Endothelial cell of umbilical vein (primary cell): ENCODE data around the gene HAP1. TPM values are rescaled to one million over a fixed set of nuclear protein-coding genes. Genes with fewer than 3 reads are reported as not detected.

ENCODE experiments used
- BruUV-seq: library from RNA; stranded (reverse); fragments of 400-500 nt; replicated peaks from 2 replicates; lab custom pipeline; 2021; lab: Mats Ljungman, UMichigan
- CTCF ChIA-PET: fragments of 300-600, 350-600 bp; sonication (Branson Sonifier 250); formaldehyde crosslinking; loops from one replicate; lab custom pipeline; 2021; ENCODE audit warnings: antibody characterized with exemption, inconsistent platforms; lab: Charles Lee
- POLR2A ChIA-PET: fragments of 300-600, 350-600 bp; sonication (Branson Sonifier 250); formaldehyde crosslinking; loops from one replicate; lab custom pipeline; 2021; ENCODE audit warnings: antibody characterized with exemption, inconsistent platforms; lab: Charles Lee
- DNase-seq: peaks from one replicate; pipeline ENCODE4 v3.0.0-alpha.2; 2011; ENCODE audit warnings: low read depth, low spot score
- FAIRE-seq: peaks from 2 replicates; lab custom pipeline; 2011; peaks lifted over from hg19 to GRCh38; lab: Jason Lieb, UNC
- H2AFZ ChIP-seq: 2 replicates; pipeline ENCODE4 v1.6.0; 2012; ENCODE audit warnings: low read depth, low read length, control low read depth, inconsistent platforms
- H3K27ac ChIP-seq: 2 replicates; pipeline ENCODE4 v1.5.1; 2011; ENCODE audit warnings: low read depth, mild to moderate bottlenecking, control low read depth, low read length, moderate library complexity; ENCODE audit not compliant: insufficient read depth
- H3K27me3 ChIP-seq, 2 experiments: 2 replicates each; pipeline versions ENCODE4 v1.6.0 to v1.6.1; 2011; ENCODE audit warnings: low read length in 2 of 2, mixed read lengths in 1 of 2; ENCODE audit not compliant: control insufficient read depth in 2 of 2, insufficient read depth in 2 of 2
- H3K36me3 ChIP-seq, 2 experiments: 2 replicates in 1 of 2; 3 replicates in 1 of 2; pipeline ENCODE4 v1.5.1; 2011; ENCODE audit warnings: low read length in 2 of 2, mild to moderate bottlenecking in 1 of 2, moderate library complexity in 1 of 2; ENCODE audit not compliant: control insufficient read depth in 2 of 2, insufficient read depth in 2 of 2; ENCODE audit errors: extremely low read depth in 1 of 2
- H3K4me1 ChIP-seq: 3 replicates; pipeline ENCODE4 v1.5.1; 2011; ENCODE audit warnings: mild to moderate bottlenecking, low read length; ENCODE audit not compliant: control insufficient read depth, insufficient read depth; ENCODE audit errors: extremely low read depth
- H3K4me2 ChIP-seq: 2 replicates; pipeline ENCODE4 v1.6.1; 2011; ENCODE audit warnings: low read length, control low read depth, mixed read lengths; ENCODE audit not compliant: insufficient read depth
- H3K4me3 ChIP-seq, 3 experiments: fragments of 200-600 bp in 1 of 3; sonication (generic), shearing (Covaris generic) in 1 of 3; replicated peaks in 1 of 3; 2 replicates each; pipeline ENCODE4 v1.5.1; 2011 to 2016; ENCODE audit warnings: control low read depth in 3 of 3, low read length in 3 of 3, mild to moderate bottlenecking in 2 of 3, inconsistent platforms in 1 of 3, low read depth in 1 of 3, moderate library complexity in 1 of 3; ENCODE audit not compliant: insufficient read depth in 1 of 3
- H3K79me2 ChIP-seq: 2 replicates; pipeline ENCODE4 v1.6.0; 2012; ENCODE audit warnings: low read length, inconsistent platforms; ENCODE audit not compliant: control insufficient read depth, insufficient read depth
- H3K9ac ChIP-seq: replicated peaks from 2 replicates; pipeline ENCODE3; 2011; ENCODE audit warnings: low read length, control low read depth; ENCODE audit not compliant: insufficient read depth; ENCODE audit errors: extremely low read depth
- H3K9me1 ChIP-seq: replicated peaks from 3 replicates; pipeline ENCODE4 v1.6.0; 2011; ENCODE audit warnings: mild to moderate bottlenecking, low read length; ENCODE audit not compliant: control insufficient read depth, insufficient read depth; ENCODE audit errors: extremely low read depth
- H3K9me3 ChIP-seq: replicated peaks from 2 replicates; pipeline ENCODE4 v1.5.1; 2012; ENCODE audit warnings: low read length, inconsistent platforms; ENCODE audit not compliant: control insufficient read depth, insufficient read depth
- H4K20me1 ChIP-seq: replicated peaks from 2 replicates; pipeline ENCODE3; 2011; ENCODE audit warnings: mild to moderate bottlenecking, low read length; ENCODE audit not compliant: control insufficient read depth, insufficient read depth; ENCODE audit errors: extremely low read depth
- CTCF ChIP-seq, 2 donors: IDR thresholded peaks; 1 replicate in 1 of 2; 2 replicates in 1 of 2; pipeline ENCODE4 v1.5.1; 2011; ENCODE audit warnings: low read length in 2 of 2, mild to moderate bottlenecking in 2 of 2, moderate library complexity in 2 of 2, control low read depth in 1 of 2, inconsistent platforms in 1 of 2, low read depth in 1 of 2; ENCODE audit not compliant: insufficient read depth in 1 of 2; ENCODE audit errors: extremely low read depth in 1 of 2
- EZH2 ChIP-seq: IDR thresholded peaks from 2 replicates; pipeline ENCODE4 v1.6.1; 2012; ENCODE audit warnings: borderline replicate concordance, low read depth, mild to moderate bottlenecking, moderate library complexity, low read length, inconsistent platforms; ENCODE audit not compliant: severe bottlenecking
- FOS ChIP-seq: IDR thresholded peaks from 2 replicates; pipeline ENCODE4 v1.6.1; 2011; ENCODE audit warnings: mild to moderate bottlenecking, low read length, moderate library complexity, borderline replicate concordance; ENCODE audit not compliant: insufficient read depth
- GATA2 ChIP-seq: IDR thresholded peaks from 2 replicates; pipeline ENCODE4 v1.7.0; 2011; ENCODE audit warnings: low read depth, mild to moderate bottlenecking, moderate library complexity, mixed read lengths, low read length; ENCODE audit not compliant: insufficient read length, insufficient read depth
- JUN ChIP-seq: IDR thresholded peaks from 2 replicates; pipeline ENCODE4 v1.6.1; 2011; ENCODE audit warnings: borderline replicate concordance, low read depth; ENCODE audit not compliant: insufficient read length, insufficient read depth
- MAX ChIP-seq: IDR thresholded peaks from 2 replicates; pipeline ENCODE4 v1.6.1; 2011; ENCODE audit not compliant: insufficient read depth, insufficient read length
- MYC ChIP-seq: IDR thresholded peaks from one replicate; pipeline ENCODE4 v1.6.1; 2011; ENCODE audit warnings: mild to moderate bottlenecking, low read depth, low read length
- POLR2A ChIP-seq: IDR thresholded peaks from 2 replicates; pipeline ENCODE4 v1.6.1; 2012; ENCODE audit warnings: low read depth, mild to moderate bottlenecking, control low read depth, low read length
- POLR2AphosphoS5 ChIP-seq: IDR thresholded peaks from 2 replicates; pipeline ENCODE4 v1.6.1; 2012; ENCODE audit warnings: low read depth, mild to moderate bottlenecking, control low read depth, low read length, moderate library complexity; ENCODE audit not compliant: insufficient read depth
- dilution Hi-C: fragments of 300-500 bp; cut with MboI; formaldehyde crosslinking; loops from one replicate; pipeline ENCODE4 v1.15.0; 2019; ENCODE audit warnings: low sequenced_read_pairs; ENCODE audit not compliant: extremely low pct_ligation_motif_present
- intact Hi-C: fragments of 100-400 bp; cut with micrococcal nuclease; formaldehyde crosslinking; loops from one replicate; pipeline ENCODE4 v1.10.0; 2022
- polyA plus RNA-seq, 4 experiments: library from polyadenylated mRNA; depleted of rRNA in 3 of 4; stranded (reverse) in 3 of 4; unstranded in 1 of 4; fragments of >200 nt; gene quantifications; 2 replicates each; pipeline versions ENCODE4 v1.2.1 to v1.2.3, GENCODE V29; 2011 to 2012; ENCODE audit warnings: missing spikeins in 1 of 4
- total RNA-seq: library from RNA; stranded (reverse); gene quantifications from 2 replicates; pipeline ENCODE4 v1.2.3, GENCODE V29; 2021

The HAP1 gene
- total and polyA plus RNA-seq, 2 donors (not counting 3 experiments of a cell fraction or from before 2014, with no cell fraction given) = 0.07 to 0.24 TPM

GRCh38 chr17:41736983-41737679 is 2.7 kb upstream of the HAP1 start:
- intact Hi-C loops (loop anchor here (5.0 kb wide), 1 partner anchor 150 kb away; no protein-coding TSS in a partner anchor), dilution Hi-C loops (no loop called here)
- no TSS peak for BruUV-seq
- FAIRE-seq (no peak), DNase-seq (no peak)
- CTCF ChIA-PET = interaction anchor here (0.5 to 4.6 kb wide), 20 partner anchors 8 to 162 kb away, joined by 3 to 50 read pairs (median 4); partner anchors contain the start of genes FKBP10, JUP, KLHL11 and P3H4
- Histone ChIP-seq H3K27ac (no peak overlapping the region), H2AFZ (no peak overlapping the region), H3K36me3 (no peaks in the 10 kb centered on the region), H4K20me1 (no peaks in the 10 kb centered on the region), H3K27me3 (peaks cover 34 to 38% of the 10 kb centered on the region in 2 experiments), H3K9me3 (no peaks in the 10 kb centered on the region), H3K4me3 (no peak overlapping the region), H3K4me1 (peaks cover 2% of the 10 kb centered on the region), H3K4me2 (no peak overlapping the region), H3K9me1 (no peaks in the 10 kb centered on the region), H3K79me2 (no peaks in the 10 kb centered on the region), H3K9ac (no peak overlapping the region)
- POLR2A ChIA-PET = no interaction called here
- TF ChIP-seq CTCF (IDR thresholded peaks at IDR 0.05; ENCODE audit: extremely low read depth in 1 of 2, insufficient read depth in 1 of 2, low read depth in 1 of 2, low read length in 2 of 2) (no peak), JUN (no peak), FOS (no peak), GATA2 (no peak), POLR2AphosphoS5 (no peak), POLR2A (no peak), EZH2 (no peak), MAX (no peak), MYC (no peak)
